Fibroblast of upper back skin (primary cell): ENCODE results near the gene USP36.
A peak's percentile ranks its signal among the peaks of the same experiment; 100 is the strongest.

ENCODE experiments used
- DNase-seq: peaks from one replicate; pipeline ENCODE4 v3.0.0-alpha.2; 2013

The USP36 gene

DNA sequence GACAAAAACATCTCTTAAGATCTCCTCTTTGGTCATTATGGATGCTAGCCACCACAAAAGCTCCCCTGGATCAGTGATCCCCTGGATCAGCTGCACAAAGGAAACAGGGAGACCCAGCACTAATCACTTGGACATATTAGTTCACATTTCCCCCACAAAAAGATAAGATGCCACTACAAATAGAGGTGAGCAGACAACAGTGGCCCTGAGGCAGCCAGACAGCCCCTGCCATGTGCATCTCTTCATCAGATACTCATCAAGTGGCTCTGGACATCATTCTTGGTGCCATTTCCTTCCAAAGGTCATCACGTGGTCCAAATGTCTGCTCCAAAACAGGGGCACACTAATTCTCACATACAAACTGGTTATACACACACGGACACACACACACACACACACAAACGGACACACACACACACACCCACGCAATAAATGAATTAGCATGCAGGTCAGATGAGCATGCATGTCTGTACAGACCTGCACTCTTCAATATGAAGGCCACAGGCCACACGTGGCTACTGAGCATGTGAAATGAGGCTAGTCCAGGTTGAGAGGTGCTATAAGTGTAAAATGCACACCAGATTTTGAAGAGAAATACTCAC, 4.1 kb downstream of the USP36 start:
- no peak for DNase-seq

- DNase-seq, result no peak
Measured at GRCh38 chr17:78834571-78834970, 6.0 kb downstream of the USP36 start.

DNA sequence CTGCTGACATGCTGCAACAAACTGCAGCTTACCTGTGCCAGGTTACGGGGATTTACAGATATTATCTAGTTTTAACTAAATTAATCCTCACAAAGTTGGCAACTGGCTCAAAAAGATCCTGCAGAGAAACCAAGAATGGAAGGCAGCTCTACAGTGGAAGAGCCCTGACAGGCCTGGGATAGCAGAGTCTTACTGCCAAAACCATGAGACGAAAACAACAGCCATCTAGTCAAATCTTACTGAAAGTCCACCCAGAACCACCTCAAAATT, 8.1 kb downstream of the USP36 start:
- no peak for DNase-seq

DNA sequence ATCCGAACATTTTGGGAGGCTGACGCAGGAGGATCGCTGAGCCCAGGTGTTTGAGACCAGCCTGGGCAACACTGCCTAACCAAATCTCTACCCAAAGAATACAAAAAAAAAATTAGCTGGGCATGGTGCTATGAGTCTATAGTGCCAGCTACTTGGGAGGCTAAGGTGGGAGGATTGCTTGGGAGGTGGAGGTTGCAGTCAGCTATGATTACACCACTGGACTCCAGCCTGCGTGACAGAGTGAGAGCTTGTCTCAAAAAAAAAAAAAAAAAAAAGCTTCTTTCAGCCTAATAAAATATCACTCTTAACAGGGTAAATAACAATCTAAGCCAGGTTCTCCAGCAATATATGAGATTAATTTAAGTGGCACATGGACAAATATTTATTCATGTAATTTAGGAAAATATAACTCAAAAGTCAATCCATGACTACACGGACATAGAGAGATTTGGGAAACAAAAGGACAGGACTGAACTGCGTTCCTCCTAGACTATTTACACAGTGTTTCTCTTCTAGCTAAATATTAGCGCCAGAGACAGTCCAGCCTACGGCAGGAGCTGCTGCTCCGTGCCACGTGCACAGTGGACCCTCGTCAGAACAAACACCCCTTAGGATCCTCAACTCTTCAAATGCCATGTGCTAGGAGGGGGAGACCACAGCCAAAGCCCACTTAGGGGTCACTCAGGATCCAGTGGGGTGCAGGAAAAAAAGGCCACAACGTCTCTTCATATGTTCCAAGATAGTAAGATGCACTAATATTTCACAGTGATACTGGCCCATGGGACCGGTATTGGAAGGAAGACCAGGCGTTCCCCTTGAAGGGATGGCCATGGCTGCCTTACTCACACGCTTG, 8.7 kb downstream of the USP36 start:
- no peak for DNase-seq

DNA sequence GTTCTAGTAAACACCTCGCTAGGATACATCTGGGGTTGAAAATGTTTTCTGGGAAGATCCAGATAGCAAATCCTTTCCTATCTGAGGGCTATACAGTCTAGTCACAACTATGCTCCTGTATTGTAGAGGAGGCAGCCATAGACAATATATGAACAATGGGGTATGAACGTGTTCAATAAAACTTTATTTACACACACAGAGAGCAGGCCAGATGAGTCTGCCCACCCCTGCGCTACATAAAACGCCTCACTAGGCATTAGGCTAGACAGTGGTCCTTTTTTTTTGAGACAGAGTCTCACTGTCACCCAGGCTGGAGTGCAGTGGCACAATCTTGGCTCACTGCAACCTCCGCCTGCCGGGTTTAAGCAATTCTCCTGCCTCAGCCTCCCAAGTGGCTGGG, 11.1 kb downstream of the USP36 start:
- no peak for DNase-seq

DNA sequence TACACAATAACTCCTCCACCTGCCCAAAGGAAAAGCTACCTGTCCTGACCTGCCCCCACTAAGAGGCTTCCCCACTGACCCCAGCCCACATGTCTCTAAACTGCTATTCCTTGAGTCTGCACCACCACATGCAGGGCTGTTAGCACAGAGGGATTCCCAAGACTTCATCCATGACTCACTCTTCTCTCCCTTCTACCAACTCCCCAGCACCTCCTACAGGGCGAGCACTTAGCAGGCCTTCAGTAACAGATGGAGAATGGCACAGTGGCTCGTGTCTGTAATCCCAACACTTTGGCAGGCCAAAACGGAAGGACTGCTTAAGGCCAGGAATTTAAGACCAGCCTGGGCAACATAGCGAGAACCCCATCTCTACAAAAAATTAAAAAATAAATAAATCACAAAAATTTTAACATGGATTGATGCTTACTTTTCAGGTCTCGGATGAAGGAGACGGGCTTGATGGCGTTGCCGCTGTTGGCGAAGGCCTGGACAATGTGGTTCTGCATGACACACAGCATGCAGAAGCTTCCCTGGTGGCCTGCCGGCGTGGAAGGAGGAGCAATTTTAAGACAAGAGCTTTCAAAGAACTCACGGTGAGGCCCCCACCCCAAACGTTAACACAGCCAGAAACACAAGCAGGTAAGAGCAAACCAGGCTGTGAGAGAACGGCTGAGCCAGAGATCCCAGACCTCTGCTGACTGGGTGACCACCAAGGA, 12.0 kb downstream of the USP36 start:
- peak; percentile 37 for DNase-seq

DNA sequence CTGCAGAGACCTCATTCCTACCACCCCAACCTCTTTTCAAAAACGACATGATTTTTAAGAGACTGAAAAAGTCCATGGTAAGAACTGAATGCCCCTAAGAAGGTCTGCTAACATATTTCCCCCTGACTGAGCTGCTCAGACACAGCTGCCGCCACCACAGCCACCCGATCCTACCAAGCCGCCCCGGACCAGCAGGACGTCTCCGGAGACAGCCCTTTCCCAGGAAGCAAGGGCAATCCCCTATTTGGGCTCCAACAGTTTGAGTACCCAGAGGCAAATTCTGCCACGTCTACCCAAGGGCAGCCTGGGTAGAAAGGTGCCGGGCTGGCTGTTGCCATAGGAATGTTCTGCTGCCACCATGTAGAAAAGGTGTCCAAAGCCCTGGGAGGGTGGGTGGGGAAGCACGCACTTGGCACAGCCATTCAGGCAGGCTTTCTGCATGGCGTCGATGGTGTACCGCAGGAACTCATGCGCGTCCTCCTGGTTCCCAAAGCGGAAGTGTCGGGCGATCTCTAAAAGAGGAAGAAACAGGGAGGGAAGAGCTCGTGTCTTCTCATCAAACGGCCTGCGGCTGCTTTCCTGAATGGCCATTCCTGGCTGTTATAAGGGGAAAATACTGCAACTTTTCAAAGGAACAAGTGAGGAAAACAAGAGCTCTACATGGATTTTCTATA, 13.6 kb downstream of the USP36 start:
- DNase-seq, result no peak

- no peak for DNase-seq
Measured at GRCh38 chr17:78826421-78826820, 14.2 kb downstream of the USP36 start.

- no peak for DNase-seq
Measured at GRCh38 chr17:78825696-78826095, 14.9 kb downstream of the USP36 start.

DNA sequence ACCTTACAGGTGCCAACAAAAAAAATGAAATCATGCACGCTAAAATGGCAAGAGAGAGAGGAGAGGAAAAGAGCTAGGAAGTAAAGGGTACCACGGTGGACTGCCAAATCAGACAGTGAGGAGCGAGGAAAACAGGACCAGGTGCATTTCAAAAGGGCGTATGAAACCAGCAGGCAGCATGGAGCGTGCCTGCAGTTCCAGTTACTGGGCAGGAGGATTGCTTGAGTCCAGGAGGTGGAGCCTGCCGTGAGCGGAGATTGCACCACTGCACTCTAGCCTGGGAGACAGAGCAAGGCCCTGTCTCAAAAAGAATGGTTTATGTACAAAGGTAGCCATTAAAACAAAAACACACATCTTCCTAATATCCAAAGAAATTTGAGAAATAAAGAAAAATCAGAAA, 16.4 kb downstream of the USP36 start:
- DNase-seq, result no peak

- no peak for DNase-seq
Measured at GRCh38 chr17:78823282-78824046, 17.1 kb downstream of the USP36 start.

DNA sequence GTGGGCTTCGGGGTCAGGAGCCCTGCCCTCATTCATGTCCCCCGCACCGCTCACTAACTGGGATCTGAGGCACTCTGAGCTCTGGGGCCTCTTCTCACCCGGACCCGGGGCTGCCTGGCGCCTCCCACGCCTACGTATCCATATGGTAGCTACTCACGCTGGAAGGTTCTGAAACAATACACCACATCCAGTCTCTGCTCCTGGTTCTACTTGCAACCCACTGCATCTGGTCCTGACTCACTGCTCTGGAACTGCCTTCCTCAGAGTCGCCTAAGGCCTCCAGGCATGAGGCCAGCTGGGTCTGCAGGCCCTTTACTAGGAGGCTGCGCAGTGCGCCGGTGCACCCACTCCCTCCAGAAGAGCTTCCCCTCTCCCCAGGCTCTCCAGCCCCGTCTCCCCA, 18.1 kb downstream of the USP36 start:
- peak; percentile 82 for DNase-seq

DNA sequence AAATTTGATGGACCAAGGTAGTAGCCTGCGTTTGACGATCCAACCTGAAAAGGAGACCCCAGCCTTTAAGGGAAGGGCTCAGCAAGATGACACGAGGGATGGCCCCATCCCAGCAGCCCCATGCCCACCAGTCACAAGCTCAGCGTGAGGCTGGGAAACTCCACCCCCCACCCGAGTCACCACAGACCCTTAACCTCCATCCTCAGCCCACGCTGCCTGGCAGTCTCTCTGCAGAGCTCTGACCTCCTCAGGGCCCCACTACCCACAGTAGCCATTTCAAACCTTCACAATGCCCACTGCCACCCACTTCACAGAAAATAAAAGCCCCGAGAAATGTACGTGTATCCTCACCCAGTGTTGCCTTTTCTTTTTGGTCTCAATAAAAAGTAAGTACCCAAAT, 18.7 kb downstream of the USP36 start:
- no peak for DNase-seq

- no peak for DNase-seq
Measured at GRCh38 chr17:78820841-78821240, 19.8 kb downstream of the USP36 start.

GRCh38 chr17:78819806-78820792, 20.5 kb downstream of the USP36 start:
- no peak for DNase-seq

DNA sequence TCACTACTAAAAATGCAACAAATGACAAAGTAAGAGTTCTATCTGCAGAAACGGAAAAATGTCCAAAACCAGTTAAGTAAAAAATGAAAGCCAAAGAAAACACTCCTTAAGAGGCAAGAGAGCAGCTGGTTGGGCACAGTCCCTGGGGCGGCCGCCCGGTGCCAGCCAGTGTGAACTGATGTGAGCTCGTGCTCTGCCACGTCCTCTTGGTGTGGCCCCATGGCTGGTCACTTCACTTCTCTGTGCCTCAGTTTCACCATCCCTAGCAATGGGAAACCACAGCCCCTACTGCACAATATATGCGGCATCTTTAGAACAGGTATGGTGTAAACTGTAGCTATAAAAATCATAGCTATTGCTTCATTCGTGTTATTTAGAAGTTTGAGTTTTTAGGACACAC, 21.2 kb downstream of the USP36 start:
- no peak for DNase-seq

DNA sequence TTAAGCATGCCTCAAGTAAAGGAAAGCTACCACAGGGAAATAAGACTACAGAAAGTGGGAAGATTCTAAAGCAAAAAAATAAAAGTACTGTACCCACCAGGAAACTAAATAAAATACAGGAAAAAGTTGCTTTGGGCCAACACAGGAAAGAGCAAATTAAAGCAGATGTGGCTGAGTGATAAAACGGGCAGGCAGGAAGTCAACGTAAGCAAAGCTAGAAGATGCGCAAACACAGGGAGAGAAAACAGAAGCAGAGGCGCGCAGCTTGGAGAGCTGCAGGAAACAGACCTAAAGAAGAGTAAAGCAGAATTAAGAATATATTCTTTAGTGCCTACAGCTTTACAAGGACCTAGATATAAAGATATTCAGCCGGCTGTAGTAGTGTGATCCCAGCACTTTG, 21.7 kb downstream of the USP36 start:
- DNase-seq, result no peak

GRCh38 chr17:78818152-78818846, 22.3 kb downstream of the USP36 start:
- DNase-seq, result no peak

- DNase-seq, result no peak
Measured at GRCh38 chr17:78817123-78817522, 23.5 kb downstream of the USP36 start.

DNA sequence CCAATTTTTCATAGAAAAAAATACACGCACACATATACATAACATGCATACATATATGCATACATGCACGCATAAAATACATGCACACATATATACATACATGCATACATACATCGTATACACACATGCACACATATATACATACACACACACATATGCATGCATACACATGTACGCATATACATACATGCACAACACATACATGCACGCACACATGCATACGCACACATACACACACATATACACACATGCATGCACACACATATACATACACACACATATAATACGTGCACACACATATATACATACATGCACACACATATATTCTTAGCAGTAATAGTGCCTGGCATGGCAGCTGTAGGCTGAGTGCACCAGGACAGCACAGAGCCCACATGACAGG, 24.9 kb downstream of the USP36 start:
- DNase-seq, result no peak

DNA sequence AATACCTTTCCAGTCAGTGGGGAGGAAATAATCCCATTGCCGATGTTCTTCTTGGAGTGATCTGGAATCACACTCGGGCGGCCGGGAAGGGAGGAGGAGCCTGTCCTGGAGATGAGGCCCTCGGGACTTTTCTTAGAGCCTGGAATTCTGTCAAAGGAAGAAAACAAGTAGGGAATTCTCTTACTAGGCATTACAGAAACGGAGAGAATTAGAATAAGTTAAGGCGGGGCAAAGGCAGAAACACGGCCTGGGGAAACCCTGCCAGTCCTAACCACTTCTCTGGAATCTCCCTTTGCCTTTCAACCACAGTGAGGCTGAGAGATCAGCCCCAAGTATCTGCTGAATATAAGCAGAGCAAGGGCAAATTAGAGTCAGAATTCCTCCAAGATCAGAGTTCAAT, 27.8 kb downstream of the USP36 start:
- no peak for DNase-seq
